Measurements from ENCODE around the gene SLC38A11. TPM values are rescaled to one million over a fixed set of nuclear protein-coding genes. Genes with fewer than 3 reads are reported as not detected.

The SLC38A11 gene
- total RNA-seq, 1 donor from 2014 or later = 2.6 TPM

DNA sequence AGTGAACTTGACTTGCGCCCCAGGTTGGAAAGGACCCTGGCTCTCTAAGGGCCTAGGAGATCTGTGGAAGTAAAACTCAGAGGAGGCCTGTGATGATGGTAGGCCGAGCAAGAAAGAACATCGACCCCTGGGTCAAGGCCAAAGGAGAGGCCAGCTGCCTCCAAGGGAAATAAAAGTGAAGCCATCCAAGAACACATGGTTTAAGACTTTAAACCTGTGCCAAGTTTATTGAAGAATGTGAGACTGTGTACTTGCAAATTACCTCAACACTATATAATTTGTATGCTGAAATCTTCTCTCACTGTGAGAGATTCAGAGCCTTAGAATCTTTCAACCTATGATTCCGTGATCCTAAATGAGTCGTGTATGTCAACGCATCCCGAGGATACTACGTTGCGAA lies 73.0 kb downstream of the SLC38A11 start:
- no peak overlapping the region for H3K27ac ChIP-seq (ENCODE audit: low read depth, low read length)
- no peak overlapping the region for H3K9ac ChIP-seq (ENCODE audit: low read depth in 1 of 3, low read length in 3 of 3)

DNA sequence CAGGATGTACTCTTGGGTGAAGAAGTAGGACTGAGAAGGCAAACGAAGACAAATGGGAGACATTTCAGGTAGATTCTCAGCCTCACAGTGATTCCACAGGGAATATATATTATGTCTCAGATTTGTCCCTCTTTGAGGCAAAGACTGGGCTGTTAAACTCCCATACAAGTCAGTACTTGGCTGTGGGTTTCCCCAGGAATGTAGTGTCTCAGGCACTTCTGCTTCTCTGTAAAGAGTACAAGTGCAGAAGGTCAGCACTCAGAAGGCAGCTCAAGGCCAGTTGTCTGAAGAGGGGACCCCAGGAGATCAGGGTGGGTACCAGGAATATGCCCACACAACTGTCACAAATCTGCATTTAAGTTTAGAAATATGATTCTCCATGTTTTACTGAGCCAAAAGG lies 73.8 kb downstream of the SLC38A11 start:
- no peaks in the 10 kb centered on the region for H3K36me3 ChIP-seq (ENCODE audit: control insufficient read depth in 3 of 3, insufficient read depth in 3 of 3, low read length in 3 of 3)
- no peaks in the 10 kb centered on the region for H3K9me3 ChIP-seq (ENCODE audit: control insufficient read depth in 3 of 3, low read length in 3 of 3)
- H3K27ac ChIP-seq (ENCODE audit: low read depth, low read length) = no peak overlapping the region
- no peaks in the 10 kb centered on the region for H3K4me1 ChIP-seq (ENCODE audit: control insufficient read depth in 3 of 3, insufficient read depth in 3 of 3, low read length in 3 of 3)
- no peak overlapping the region for H3K9ac ChIP-seq (ENCODE audit: low read depth in 1 of 3, low read length in 3 of 3)
- H3K27me3 ChIP-seq (ENCODE audit: control insufficient read depth in 3 of 3, insufficient read depth in 3 of 3, low read length in 3 of 3) = no peaks in the 10 kb centered on the region
- no peak overlapping the region for H3K4me3 ChIP-seq (ENCODE audit: low read length in 3 of 3)

More for the DNA sequence above, 73.0 kb downstream of the SLC38A11 start:
- H3K9me3 ChIP-seq (ENCODE audit: control insufficient read depth in 3 of 3, low read length in 3 of 3) = no peaks in the 10 kb centered on the region
- no peaks in the 10 kb centered on the region for H3K27me3 ChIP-seq (ENCODE audit: control insufficient read depth in 3 of 3, insufficient read depth in 3 of 3, low read length in 3 of 3)
- no peaks in the 10 kb centered on the region for H3K36me3 ChIP-seq (ENCODE audit: control insufficient read depth in 3 of 3, insufficient read depth in 3 of 3, low read length in 3 of 3)
- no peaks in the 10 kb centered on the region for H3K4me1 ChIP-seq (ENCODE audit: control insufficient read depth in 3 of 3, insufficient read depth in 3 of 3, low read length in 3 of 3)
- no peak overlapping the region for H3K4me3 ChIP-seq (ENCODE audit: low read length in 3 of 3)

DNA sequence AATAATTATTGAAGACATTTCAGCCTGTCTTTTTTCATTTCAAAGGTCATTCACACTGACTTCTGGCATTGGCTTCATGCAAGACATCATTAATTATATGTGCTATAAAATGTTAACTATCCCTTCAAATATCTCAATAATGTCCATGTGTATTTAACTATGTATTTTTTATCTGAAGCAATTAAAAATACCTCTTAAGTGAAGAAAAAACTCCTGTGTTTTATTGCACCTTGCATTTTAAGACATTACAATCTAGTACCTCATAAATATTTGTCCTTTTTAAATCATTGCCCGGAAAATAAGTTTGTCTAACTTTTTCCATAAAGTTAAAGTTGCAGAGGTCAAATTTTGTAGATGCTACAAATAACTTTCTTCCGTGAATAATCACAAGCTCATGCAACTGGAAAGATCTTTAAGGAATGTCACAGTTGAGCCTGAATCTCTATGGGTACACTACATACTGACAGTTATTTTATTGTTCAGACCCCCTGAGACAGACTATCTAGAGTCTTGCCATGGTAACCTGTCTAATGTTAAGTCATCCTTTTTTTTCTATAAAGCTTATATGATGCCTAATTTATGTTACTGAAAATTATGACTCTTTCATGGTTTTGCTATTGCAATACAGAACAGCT lies 75.3 kb downstream of the SLC38A11 start:
- Histone ChIP-seq H3K9ac (ENCODE audit: low read depth in 1 of 3, low read length in 3 of 3) (no peak overlapping the region), H3K27me3 (ENCODE audit: control insufficient read depth in 3 of 3, insufficient read depth in 3 of 3, low read length in 3 of 3) (no peaks in the 10 kb centered on the region), H3K4me3 (ENCODE audit: low read length in 3 of 3) (no peak overlapping the region), H3K9me3 (ENCODE audit: control insufficient read depth in 3 of 3, low read length in 3 of 3) (no peaks in the 10 kb centered on the region), H3K27ac (ENCODE audit: low read depth, low read length) (no peak overlapping the region), H3K36me3 (ENCODE audit: control insufficient read depth in 3 of 3, insufficient read depth in 3 of 3, low read length in 3 of 3) (no peaks in the 10 kb centered on the region), H3K4me1 (ENCODE audit: control insufficient read depth in 3 of 3, insufficient read depth in 3 of 3, low read length in 3 of 3) (no peaks in the 10 kb centered on the region)

DNA sequence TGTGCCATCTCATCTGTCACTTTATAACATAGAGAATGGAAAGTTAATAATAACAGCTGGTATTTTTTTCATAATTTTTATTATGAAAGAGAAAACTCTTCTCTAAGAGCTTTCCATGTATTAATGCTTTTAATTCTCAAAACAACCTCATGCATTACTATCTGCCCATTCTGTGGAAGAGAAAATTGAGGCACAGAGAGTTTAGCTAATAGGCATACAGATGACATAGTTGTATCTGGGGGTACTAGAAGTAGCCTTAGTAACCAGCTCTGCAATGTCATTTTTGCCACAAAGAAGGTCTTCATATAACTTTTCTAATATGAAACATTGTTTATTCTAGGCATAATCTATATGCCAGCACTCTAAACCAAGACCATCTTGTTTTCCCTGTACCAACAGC lies 77.4 kb downstream of the SLC38A11 start:
- Histone ChIP-seq H3K36me3 (ENCODE audit: control insufficient read depth in 3 of 3, insufficient read depth in 3 of 3, low read length in 3 of 3) (no peaks in the 10 kb centered on the region), H3K27me3 (ENCODE audit: control insufficient read depth in 3 of 3, insufficient read depth in 3 of 3, low read length in 3 of 3) (no peaks in the 10 kb centered on the region), H3K27ac (ENCODE audit: low read depth, low read length) (no peak overlapping the region), H3K4me3 (ENCODE audit: low read length in 3 of 3) (no peak overlapping the region), H3K4me1 (ENCODE audit: control insufficient read depth in 3 of 3, insufficient read depth in 3 of 3, low read length in 3 of 3) (no peaks in the 10 kb centered on the region), H3K9ac (ENCODE audit: low read depth in 1 of 3, low read length in 3 of 3) (no peak overlapping the region), H3K9me3 (ENCODE audit: control insufficient read depth in 3 of 3, low read length in 3 of 3) (no peaks in the 10 kb centered on the region)

DNA sequence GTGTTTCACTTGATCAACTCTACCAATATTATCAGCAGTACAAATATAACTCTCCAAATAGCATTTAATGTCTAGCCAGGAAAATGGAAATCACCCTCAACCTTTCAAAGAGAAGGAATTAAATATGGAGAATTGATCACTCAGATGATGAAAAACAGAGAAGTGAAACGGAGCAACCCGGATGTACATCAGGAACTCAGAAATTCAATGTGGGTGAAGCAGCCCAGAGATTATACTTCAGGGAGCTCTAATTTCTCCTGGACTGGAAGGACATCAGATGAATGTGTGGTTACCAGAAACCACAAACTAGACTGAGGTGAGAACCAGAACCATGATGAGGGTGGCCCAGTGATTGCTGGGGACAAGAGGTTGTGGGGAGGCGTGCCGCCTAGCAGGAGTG lies 78.2 kb downstream of the SLC38A11 start:
- Histone ChIP-seq H3K9ac (ENCODE audit: low read depth in 1 of 3, low read length in 3 of 3) (no peak overlapping the region), H3K4me1 (ENCODE audit: control insufficient read depth in 3 of 3, insufficient read depth in 3 of 3, low read length in 3 of 3) (no peaks in the 10 kb centered on the region), H3K36me3 (ENCODE audit: control insufficient read depth in 3 of 3, insufficient read depth in 3 of 3, low read length in 3 of 3) (no peaks in the 10 kb centered on the region), H3K27me3 (ENCODE audit: control insufficient read depth in 3 of 3, insufficient read depth in 3 of 3, low read length in 3 of 3) (no peaks in the 10 kb centered on the region), H3K9me3 (ENCODE audit: control insufficient read depth in 3 of 3, low read length in 3 of 3) (no peaks in the 10 kb centered on the region), H3K27ac (ENCODE audit: low read depth, low read length) (no peak overlapping the region), H3K4me3 (ENCODE audit: low read length in 3 of 3) (no peak overlapping the region)

DNA sequence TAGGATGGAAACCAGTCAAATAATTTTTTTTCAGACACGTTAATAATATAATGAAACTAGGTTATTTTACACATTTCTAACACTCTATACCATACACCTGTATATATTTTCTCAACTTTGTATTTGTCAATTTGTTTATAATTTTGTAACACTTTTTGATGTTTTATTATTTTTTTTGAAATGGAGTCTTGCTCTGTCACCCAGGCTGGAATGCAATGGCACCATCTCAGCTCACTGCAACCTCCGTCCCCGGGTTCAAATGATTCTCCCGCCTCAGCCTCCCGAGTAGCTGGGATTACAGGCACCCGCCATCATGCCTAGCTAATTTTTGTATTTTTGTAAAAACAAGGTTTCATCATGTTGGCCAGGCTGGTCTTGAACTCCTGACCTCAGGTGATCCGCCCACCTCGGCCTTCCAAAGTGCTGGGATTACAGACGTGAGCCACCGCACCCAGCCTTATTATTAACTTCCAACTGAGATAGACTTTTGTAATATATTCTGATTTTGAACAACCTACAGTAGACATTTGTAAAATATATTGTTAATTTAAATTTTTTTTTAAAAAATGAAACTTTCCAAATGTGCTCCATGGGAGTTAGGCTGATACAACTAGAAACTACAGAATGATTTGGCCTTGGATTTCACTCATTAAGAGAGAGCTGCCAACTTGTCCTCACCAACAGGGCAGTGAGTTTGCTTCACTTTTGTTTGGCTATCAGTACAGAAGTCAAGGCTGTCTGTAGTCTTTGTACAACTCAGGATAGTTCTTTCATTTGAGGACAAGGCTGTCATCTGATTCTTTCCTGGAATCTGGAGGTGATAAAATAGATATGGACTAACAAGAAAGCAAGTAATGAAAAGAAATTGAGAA lies 79.8 kb downstream of the SLC38A11 start:
- Histone ChIP-seq H3K4me3 (ENCODE audit: low read length in 3 of 3) (no peak overlapping the region), H3K27ac (ENCODE audit: low read depth, low read length) (no peak overlapping the region), H3K9ac (ENCODE audit: low read depth in 1 of 3, low read length in 3 of 3) (no peak overlapping the region), H3K4me1 (ENCODE audit: control insufficient read depth in 3 of 3, insufficient read depth in 3 of 3, low read length in 3 of 3) (no peaks in the 10 kb centered on the region), H3K27me3 (ENCODE audit: control insufficient read depth in 3 of 3, insufficient read depth in 3 of 3, low read length in 3 of 3) (no peaks in the 10 kb centered on the region), H3K36me3 (ENCODE audit: control insufficient read depth in 3 of 3, insufficient read depth in 3 of 3, low read length in 3 of 3) (no peaks in the 10 kb centered on the region), H3K9me3 (ENCODE audit: control insufficient read depth in 3 of 3, low read length in 3 of 3) (no peaks in the 10 kb centered on the region)

DNA sequence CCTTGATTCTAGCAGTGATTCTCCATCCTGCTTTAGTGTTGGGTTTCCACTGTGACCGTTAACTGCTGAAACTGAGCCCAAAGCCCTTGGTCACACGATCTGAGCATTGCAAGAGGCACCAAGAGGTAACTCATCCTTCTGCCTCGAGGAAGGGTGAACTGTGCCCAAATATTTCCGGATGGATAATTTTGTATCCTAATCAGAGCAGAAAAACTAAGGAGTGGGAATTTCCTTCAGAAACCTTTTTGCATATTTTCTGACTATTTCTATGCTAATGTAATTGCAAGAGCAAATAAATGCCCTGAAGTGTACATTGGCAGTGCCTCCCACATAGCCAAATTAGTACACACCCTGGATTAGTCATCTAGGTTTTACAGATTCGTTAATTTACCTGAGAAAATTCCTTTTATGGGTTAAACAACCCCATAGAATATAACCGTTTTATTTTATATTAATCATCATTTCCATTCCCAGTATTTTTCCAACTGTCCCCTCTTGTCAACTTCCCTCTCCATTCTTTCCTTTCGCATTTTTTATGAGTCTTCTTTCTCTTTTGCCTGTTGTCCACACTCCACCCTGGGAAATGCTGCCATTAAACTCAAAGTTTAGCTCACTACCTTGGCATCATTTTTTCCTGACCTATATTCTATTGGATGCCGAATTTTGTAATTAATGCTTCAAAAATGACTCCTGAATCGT lies 82.0 kb downstream of the SLC38A11 start:
- Histone ChIP-seq H3K4me1 (ENCODE audit: control insufficient read depth in 3 of 3, insufficient read depth in 3 of 3, low read length in 3 of 3) (no peaks in the 10 kb centered on the region), H3K27ac (ENCODE audit: low read depth, low read length) (no peak overlapping the region), H3K36me3 (ENCODE audit: control insufficient read depth in 3 of 3, insufficient read depth in 3 of 3, low read length in 3 of 3) (no peaks in the 10 kb centered on the region), H3K9ac (ENCODE audit: low read depth in 1 of 3, low read length in 3 of 3) (no peak overlapping the region), H3K9me3 (ENCODE audit: control insufficient read depth in 3 of 3, low read length in 3 of 3) (no peaks in the 10 kb centered on the region), H3K4me3 (ENCODE audit: low read length in 3 of 3) (no peak overlapping the region), H3K27me3 (ENCODE audit: control insufficient read depth in 3 of 3, insufficient read depth in 3 of 3, low read length in 3 of 3) (no peaks in the 10 kb centered on the region)

DNA sequence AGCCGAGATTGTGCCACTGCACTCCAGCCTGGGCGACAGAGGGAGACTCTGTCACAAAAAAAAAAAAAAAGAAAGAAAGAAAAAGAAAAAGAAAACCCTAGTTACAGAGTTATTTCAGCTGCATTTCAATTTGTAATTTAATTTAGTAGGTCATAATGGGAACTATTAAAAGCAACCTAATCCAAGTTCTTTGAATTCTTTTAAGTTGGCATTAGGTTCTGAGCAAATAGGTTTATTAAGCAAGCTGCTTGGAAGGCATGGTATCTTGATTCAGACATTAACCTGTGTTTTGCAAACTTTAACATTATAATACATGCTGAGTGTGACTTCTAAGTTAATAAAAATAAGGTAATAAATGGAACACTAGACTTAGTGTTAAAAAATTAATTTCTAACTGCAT lies 83.9 kb downstream of the SLC38A11 start:
- no peak overlapping the region for H3K27ac ChIP-seq (ENCODE audit: low read depth, low read length)
- no peaks in the 10 kb centered on the region for H3K36me3 ChIP-seq (ENCODE audit: control insufficient read depth in 3 of 3, insufficient read depth in 3 of 3, low read length in 3 of 3)
- no peaks in the 10 kb centered on the region for H3K9me3 ChIP-seq (ENCODE audit: control insufficient read depth in 3 of 3, low read length in 3 of 3)
- no peak overlapping the region for H3K9ac ChIP-seq (ENCODE audit: low read depth in 1 of 3, low read length in 3 of 3)
- H3K4me3 ChIP-seq (ENCODE audit: low read length in 3 of 3) = no peak overlapping the region
- no peaks in the 10 kb centered on the region for H3K27me3 ChIP-seq (ENCODE audit: control insufficient read depth in 3 of 3, insufficient read depth in 3 of 3, low read length in 3 of 3)
- no peaks in the 10 kb centered on the region for H3K4me1 ChIP-seq (ENCODE audit: control insufficient read depth in 3 of 3, insufficient read depth in 3 of 3, low read length in 3 of 3)

DNA sequence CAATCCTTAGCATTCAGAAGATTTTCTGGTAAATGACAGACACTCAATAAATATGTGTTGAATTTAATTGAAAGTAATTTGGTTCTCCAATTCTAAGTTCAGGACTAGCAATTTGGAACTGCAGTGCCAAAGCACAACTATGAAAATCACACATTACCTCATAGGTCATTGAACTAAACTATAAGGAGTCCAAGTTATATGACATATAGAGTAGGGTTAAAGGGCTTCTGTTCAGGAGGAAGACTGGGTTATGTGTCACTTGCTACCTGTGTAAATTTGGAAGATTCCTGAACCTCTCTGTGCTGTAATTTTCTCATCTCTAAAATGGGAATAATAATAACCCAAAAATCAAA lies 85.9 kb downstream of the SLC38A11 start:
- no peaks in the 10 kb centered on the region for H3K9me3 ChIP-seq (ENCODE audit: control insufficient read depth in 3 of 3, low read length in 3 of 3)
- H3K9ac ChIP-seq (ENCODE audit: low read depth in 1 of 3, low read length in 3 of 3) = no peak overlapping the region
- H3K4me1 ChIP-seq (ENCODE audit: control insufficient read depth in 3 of 3, insufficient read depth in 3 of 3, low read length in 3 of 3) = no peaks in the 10 kb centered on the region
- no peaks in the 10 kb centered on the region for H3K36me3 ChIP-seq (ENCODE audit: control insufficient read depth in 3 of 3, insufficient read depth in 3 of 3, low read length in 3 of 3)
- no peaks in the 10 kb centered on the region for H3K27me3 ChIP-seq (ENCODE audit: control insufficient read depth in 3 of 3, insufficient read depth in 3 of 3, low read length in 3 of 3)
- no peak overlapping the region for H3K27ac ChIP-seq (ENCODE audit: low read depth, low read length)
- H3K4me3 ChIP-seq (ENCODE audit: low read length in 3 of 3) = no peak overlapping the region
